Measurements from ENCODE around the gene PNKD. TPM values are rescaled to one million over a fixed set of nuclear protein-coding genes. Genes with fewer than 3 reads are reported as not detected.

PNKD gene
- total RNA-seq, 4 donors from 2014 or later, result 26.1 to 50.4 (median 46.7) TPM

GRCh38 chr2:218291318-218292047, 21.2 kb downstream of the PNKD start:
- TF ChIP-seq CTCF (IDR thresholded peaks at IDR 0.05; ENCODE audit: low read depth), result no peak

GRCh38 chr2:218292048-218293014, 22.0 kb downstream of the PNKD start, which contains the start of gene TMBIM1:
TMBIM1 (minus strand) TSS chr2:218292503; CDS start chr2:218282141, 10,362 bp downstream.
- no peak for TF ChIP-seq CTCF (IDR thresholded peaks at IDR 0.05; ENCODE audit: low read depth)

- no peak for TF ChIP-seq CTCF (IDR thresholded peaks at IDR 0.05; ENCODE audit: low read depth)
Measured at GRCh38 chr2:218293715-218294429, 23.6 kb downstream of the PNKD start.

- TF ChIP-seq CTCF (IDR thresholded peaks at IDR 0.05; ENCODE audit: low read depth), result no peak
Measured at GRCh38 chr2:218294430-218295022, 24.2 kb downstream of the PNKD start.

GRCh38 chr2:218295029-218295428, 24.7 kb downstream of the PNKD start:
- TF ChIP-seq CTCF (IDR thresholded peaks at IDR 0.05; ENCODE audit: low read depth), result no peak

GRCh38 chr2:218296200-218296599, 25.9 kb downstream of the PNKD start:
- no peak for TF ChIP-seq CTCF (IDR thresholded peaks at IDR 0.05; ENCODE audit: low read depth)

Data from subcutaneous adipose tissue (tissue), 4 donors.